Neural crest cell (in vitro differentiated cells): ENCODE results near the gene CCDC88B. TPM values are rescaled to one million over a fixed set of nuclear protein-coding genes. Genes with fewer than 3 reads are reported as not detected.

ENCODE experiments used
- DNase-seq: peaks from one replicate; pipeline ENCODE4 v3.0.0; 2021; ENCODE audit warnings: low read depth, mixed read lengths, low spot score
- H3K27ac Mint-ChIP-seq: one replicate; pipeline ENCODE4 v1.8.0; 2021; ENCODE audit warnings: mild to moderate bottlenecking, mixed read lengths; ENCODE audit not compliant: unreplicated experiment
- H3K27me3 Mint-ChIP-seq: 2 replicates; pipeline ENCODE4 v1.8.0; 2021; ENCODE audit warnings: low read depth, mild to moderate bottlenecking, mixed read lengths
- H3K36me3 Mint-ChIP-seq: 2 replicates; pipeline ENCODE4 v1.8.0; 2021; ENCODE audit warnings: low read depth, mild to moderate bottlenecking, mixed read lengths
- H3K4me1 Mint-ChIP-seq: 2 replicates; pipeline ENCODE4 v1.8.0; 2021; ENCODE audit warnings: mixed read lengths
- H3K4me3 Mint-ChIP-seq: one replicate; pipeline ENCODE4 v1.8.0; 2021; ENCODE audit warnings: mild to moderate bottlenecking, mixed read lengths
- H3K9me3 Mint-ChIP-seq: 2 replicates; pipeline ENCODE4 v1.8.0; 2021; ENCODE audit warnings: mixed read lengths
- CTCF ChIP-seq: fragments of 200-600 bp; sonication (generic); conservative IDR thresholded peaks from 2 replicates; pipeline ENCODE4 v1.5.0; 2021; ENCODE audit warnings: antibody characterized with exemption, mild to moderate bottlenecking
- total RNA-seq: library from RNA; stranded (reverse); gene quantifications from 2 replicates; pipeline ENCODE4 v1.2.1, GENCODE V29; 2021

Gene CCDC88B
- total RNA-seq, 1 donor from 2014 or later, result 1.1 TPM

GRCh38 chr11:64349404-64349803 lies 9.4 kb downstream of the CCDC88B start:
- Mint-ChIP-seq H3K27me3 (no peaks in the 10 kb centered on the region), H3K4me3 (no peak overlapping the region), H3K27ac (no peak overlapping the region), H3K9me3 (no peaks in the 10 kb centered on the region), H3K36me3 (no peaks in the 10 kb centered on the region), H3K4me1 (peaks cover 12% of the 10 kb centered on the region)
- DNase-seq, result no peak
- no peak for TF ChIP-seq CTCF

- TF ChIP-seq CTCF, result no peak
- DNase-seq, result no peak
- Mint-ChIP-seq H3K27ac (no peak overlapping the region), H3K4me3 (no peak overlapping the region), H3K36me3 (no peaks in the 10 kb centered on the region), H3K27me3 (no peaks in the 10 kb centered on the region), H3K9me3 (no peaks in the 10 kb centered on the region), H3K4me1 (peaks cover 13% of the 10 kb centered on the region)
Observed at GRCh38 chr11:64351136-64351631, 11.2 kb downstream of the CCDC88B start.

- Mint-ChIP-seq H3K9me3 (no peaks in the 10 kb centered on the region), H3K27me3 (no peaks in the 10 kb centered on the region), H3K4me1 (peaks cover 17% of the 10 kb centered on the region), H3K4me3 (no peak overlapping the region), H3K27ac (no peak overlapping the region), H3K36me3 (no peaks in the 10 kb centered on the region)
- no peak for TF ChIP-seq CTCF
- no peak for DNase-seq
Observed at GRCh38 chr11:64352099-64352994, 12.3 kb downstream of the CCDC88B start.

- DNase-seq, result no peak
- Mint-ChIP-seq H3K36me3 (no peaks in the 10 kb centered on the region), H3K27ac (no peak overlapping the region), H3K27me3 (no peaks in the 10 kb centered on the region), H3K4me1 (peaks cover 17% of the 10 kb centered on the region), H3K4me3 (no peak overlapping the region), H3K9me3 (no peaks in the 10 kb centered on the region)
- no peak for TF ChIP-seq CTCF
Observed at GRCh38 chr11:64352995-64353714, 13.2 kb downstream of the CCDC88B start.

GRCh38 chr11:64353715-64354506 lies 13.9 kb downstream of the CCDC88B start:
- peaks cover 11% of the 10 kb centered on the region for H3K4me1 Mint-ChIP-seq
- H3K9me3 Mint-ChIP-seq, result no peaks in the 10 kb centered on the region
- TF ChIP-seq CTCF, result no peak
- H3K36me3 Mint-ChIP-seq, result no peaks in the 10 kb centered on the region
- H3K27me3 Mint-ChIP-seq, result no peaks in the 10 kb centered on the region
- DNase-seq, result no peak
- no peak overlapping the region for H3K27ac Mint-ChIP-seq
- no peak overlapping the region for H3K4me3 Mint-ChIP-seq
